GM12801 (cell line): Measurements from ENCODE around the gene R3HDM4.

Experiments used
- CTCF ChIP-seq: IDR thresholded peaks from one replicate; pipeline ENCODE4 v1.5.1; 2011; ENCODE audit warnings: control low read depth; ENCODE audit not compliant: insufficient read length; ENCODE audit errors: extremely low read depth

Gene R3HDM4

GRCh38 chr19:858868-859843 lies 53.9 kb downstream of the R3HDM4 start, which contains the start of gene CFD:
TSS of gene CFD (plus strand) at chr19:859664. CDS start at chr19:859690, 26 bp downstream.
- no peak for TF ChIP-seq CTCF

- no peak for TF ChIP-seq CTCF
Measured at GRCh38 chr19:858284-858683, 54.7 kb downstream of the R3HDM4 start.

- TF ChIP-seq CTCF, result no peak
Measured at GRCh38 chr19:855566-856120, 57.4 kb downstream of the R3HDM4 start.

GRCh38 chr19:855142-855541 lies 57.9 kb downstream of the R3HDM4 start:
- TF ChIP-seq CTCF, result no peak

- TF ChIP-seq CTCF, result no peak
Measured at GRCh38 chr19:854549-854948, 58.5 kb downstream of the R3HDM4 start.

GRCh38 chr19:853014-853585 lies 59.9 kb downstream of the R3HDM4 start:
- no peak for TF ChIP-seq CTCF
